SK-N-MC (cell line): ENCODE measurements around the gene SEMA4B.

Experiments
- EZH2 ChIP-seq: fragments of 200-600 bp; sonication (generic); IDR thresholded peaks from one replicate; pipeline ENCODE4 v1.6.1; 2017; ENCODE audit warnings: antibody characterized with exemption
- FOXP2 ChIP-seq: optimal IDR thresholded peaks from 2 replicates; pipeline ENCODE3; 2011; ENCODE audit warnings: mild to moderate bottlenecking, moderate library complexity; ENCODE audit not compliant: insufficient read depth; ENCODE audit errors: extremely low read length, control extremely low read depth
- POLR2AphosphoS5 ChIP-seq: IDR thresholded peaks from 2 replicates; pipeline ENCODE4 v1.6.1; 2012; ENCODE audit warnings: mild to moderate bottlenecking, low read depth, low read length, borderline replicate concordance

DNA sequence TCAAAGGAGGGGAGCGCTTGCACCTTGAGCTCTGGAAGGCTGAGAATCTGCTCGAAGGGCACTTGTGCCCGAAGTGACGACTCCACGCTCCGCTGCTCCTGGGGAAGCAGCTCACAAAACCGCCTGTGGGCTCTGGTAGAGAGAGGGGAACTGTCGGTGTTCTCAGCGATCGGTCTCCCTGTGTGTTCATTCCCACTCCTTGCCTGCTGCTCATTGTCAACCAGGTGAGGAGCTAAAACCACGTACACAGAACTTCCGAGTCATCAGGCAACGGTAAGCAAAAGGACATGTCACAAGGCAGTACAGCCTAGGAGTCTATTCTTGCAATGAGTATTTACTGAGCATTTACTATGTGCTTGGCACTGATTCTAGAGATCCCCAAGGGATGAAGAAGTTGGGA lies 31.1 kb downstream of the SEMA4B start:
- TF ChIP-seq EZH2 = no peak
- TF ChIP-seq POLR2AphosphoS5 = no peak
- no peak for TF ChIP-seq FOXP2
